H1 (cell line): Measurements from ENCODE around the gene CSH1. TPM values are rescaled to one million over a fixed set of nuclear protein-coding genes. Genes with fewer than 3 reads are reported as not detected.

Experiments used
- CHD7 ChIP-seq: fragments of 300-600 bp; sonication (generic); IDR thresholded peaks from 2 replicates; pipeline ENCODE4 v1.7.1; 2012; ENCODE audit warnings: low read length, moderate library complexity, mild to moderate bottlenecking, inconsistent platforms; ENCODE audit not compliant: insufficient replicate concordance
- EP300 ChIP-seq, 2 experiments: IDR thresholded peaks; 1 replicate in 1 of 2; 2 replicates in 1 of 2; pipeline ENCODE4 v1.6.1; 2011 to 2012; ENCODE audit warnings: low read depth in 2 of 2, low read length in 2 of 2, mild to moderate bottlenecking in 2 of 2, borderline replicate concordance in 1 of 2, inconsistent platforms in 1 of 2, moderate library complexity in 1 of 2
- POLR2AphosphoS5 ChIP-seq: IDR thresholded peaks from 2 replicates; pipeline ENCODE4 v1.6.1; 2011; ENCODE audit warnings: low read depth, low read length
- RBBP5 ChIP-seq: IDR thresholded peaks from 2 replicates; pipeline ENCODE4 v1.7.1; 2012; ENCODE audit warnings: low read depth, mild to moderate bottlenecking, inconsistent platforms, low read length, moderate library complexity, borderline replicate concordance
- RXRA ChIP-seq: IDR thresholded peaks from 2 replicates; pipeline ENCODE4 v1.6.1; 2011; ENCODE audit warnings: low read depth, mild to moderate bottlenecking, low read length, moderate library complexity; ENCODE audit not compliant: insufficient read depth
- SUZ12 ChIP-seq: fragments of 200-600 bp; sonication (generic); IDR thresholded peaks from 2 replicates; pipeline ENCODE4 v1.6.1; 2012; ENCODE audit warnings: mild to moderate bottlenecking, inconsistent platforms, low read length, moderate library complexity, mixed read lengths
- polyA plus RNA-seq, 7 experiments: library from polyadenylated mRNA; depleted of rRNA in 3 of 7; stranded (reverse) in 5 of 7; unstranded in 2 of 7; fragments of >200 nt in 5 of 7; fragments of 200-250 nt in 2 of 7; gene quantifications; 1 replicate in 5 of 7; 2 replicates in 1 of 7; 4 replicates in 1 of 7; pipeline versions ENCODE4 v1.2.1 to v1.2.3, GENCODE V29; 2011 to 2013; ENCODE audit warnings: missing spikeins in 2 of 7, mixed read lengths in 2 of 7
- total RNA-seq: library from RNA; stranded (reverse); fragmentation: NEBNext Ultra II Directional; extraction: Animal tissue kit (Norgen Biotek cat#: 25700); gene quantifications from 2 replicates; pipeline ENCODE4 v1.2.1, GENCODE V29; 2021

CSH1 gene
- total and polyA plus RNA-seq, 2 of the 8 experiments (the other 6 are each of a cell fraction or from before 2014, with no cell fraction given): 0.12 TPM; not detected in 1

GRCh38 chr17:63847525-63848249, 48.7 kb downstream of the CSH1 start (continued):
- no peak for TF ChIP-seq CHD7
- TF ChIP-seq EP300 (IDR thresholded peaks at IDR 0.05; ENCODE audit: borderline replicate concordance in 1 of 2, low read depth in 2 of 2, low read length in 2 of 2): no peak
- TF ChIP-seq POLR2AphosphoS5: no peak
- TF ChIP-seq RBBP5: no peak
- TF ChIP-seq RXRA: no peak
- TF ChIP-seq SUZ12: no peak
